HG03378 (cell line): ENCODE measurements around the gene CDSN.

ENCODE experiments used
- ATAC-seq: cut with Tn5 transposase; IDR thresholded peaks from one replicate; pipeline ENCODE4 v1.9.1; 2021; ENCODE audit warnings: mild to moderate bottlenecking, moderate library complexity; ENCODE audit not compliant: unreplicated experiment

Gene CDSN

GRCh38 chr6:31121131-31121790 is 1.0 kb upstream of the CDSN start:
- no peak for ATAC-seq

GRCh38 chr6:31118178-31118577 is 2.1 kb downstream of the CDSN start:
- ATAC-seq: no peak

- no peak for ATAC-seq
Measured at GRCh38 chr6:31116661-31117385, 3.4 kb downstream of the CDSN start.

- ATAC-seq: no peak
Measured at GRCh38 chr6:31115941-31116560, 4.2 kb downstream of the CDSN start.

GRCh38 chr6:31114970-31115849 is 5.0 kb downstream of the CDSN start:
- ATAC-seq: no peak

GRCh38 chr6:31114541-31114878 is 5.7 kb downstream of the CDSN start, which contains the start of gene PSORS1C1:
TSS of gene PSORS1C1 (plus strand) at chr6:31114800. CDS start at chr6:31129633, 14,833 bp downstream.
- ATAC-seq: no peak

- ATAC-seq: no peak
Measured at GRCh38 chr6:31113861-31114540, 6.2 kb downstream of the CDSN start.

- no peak for ATAC-seq
Measured at GRCh38 chr6:31112478-31112877, 7.8 kb downstream of the CDSN start, which contains the start of gene C6orf15. TSS of gene C6orf15 (minus strand) at chr6:31112575. CDS start at chr6:31112555, 20 bp downstream.

- ATAC-seq: no peak
Measured at GRCh38 chr6:31111712-31112111, 8.5 kb downstream of the CDSN start.

- ATAC-seq: no peak
Measured at GRCh38 chr6:31110825-31111582, 9.2 kb downstream of the CDSN start.

GRCh38 chr6:31107052-31107451 is 13.2 kb downstream of the CDSN start:
- ATAC-seq: no peak

GRCh38 chr6:31103136-31103535 is 17.1 kb downstream of the CDSN start:
- no peak for ATAC-seq

- no peak for ATAC-seq
Measured at GRCh38 chr6:31098449-31098938, 21.8 kb downstream of the CDSN start.

GRCh38 chr6:31096656-31097055 is 23.6 kb downstream of the CDSN start:
- ATAC-seq: no peak

- no peak for ATAC-seq
Measured at GRCh38 chr6:31096215-31096614, 24.0 kb downstream of the CDSN start.

- no peak for ATAC-seq
Measured at GRCh38 chr6:31094389-31094881, 25.8 kb downstream of the CDSN start.

GRCh38 chr6:31092769-31093505 is 27.3 kb downstream of the CDSN start:
- no peak for ATAC-seq

GRCh38 chr6:31092238-31092637 is 28.0 kb downstream of the CDSN start:
- ATAC-seq: no peak

GRCh38 chr6:31091680-31092079 is 28.6 kb downstream of the CDSN start:
- no peak for ATAC-seq
